HEK293 (cell line): ENCODE data around the gene TAS2R50.

Source experiments
- KLF17 ChIP-seq: fragments of 450-650 bp; formaldehyde crosslinking; IDR thresholded peaks from 2 replicates; pipeline ENCODE4 v1.5.1; 2016; ENCODE audit warnings: missing biosample characterization, missing genetic modification characterization
- TF ChIP-seq, protein P1 (sequence below): sonication (generic); formaldehyde crosslinking; IDR thresholded peaks from 2 replicates; pipeline ENCODE4 v1.8.1; 2022; ENCODE audit warnings: mild to moderate bottlenecking, moderate library complexity, missing genetic modification reagents

- TF ChIP-seq KLF17, result no peak
- TF ChIP-seq, protein P1, sequence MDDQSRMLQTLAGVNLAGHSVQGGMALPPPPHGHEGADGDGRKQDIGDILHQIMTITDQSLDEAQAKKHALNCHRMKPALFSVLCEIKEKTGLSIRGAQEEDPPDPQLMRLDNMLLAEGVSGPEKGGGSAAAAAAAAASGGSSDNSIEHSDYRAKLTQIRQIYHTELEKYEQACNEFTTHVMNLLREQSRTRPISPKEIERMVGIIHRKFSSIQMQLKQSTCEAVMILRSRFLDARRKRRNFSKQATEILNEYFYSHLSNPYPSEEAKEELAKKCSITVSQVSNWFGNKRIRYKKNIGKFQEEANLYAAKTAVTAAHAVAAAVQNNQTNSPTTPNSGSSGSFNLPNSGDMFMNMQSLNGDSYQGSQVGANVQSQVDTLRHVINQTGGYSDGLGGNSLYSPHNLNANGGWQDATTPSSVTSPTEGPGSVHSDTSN (CRISPR knock-in tag), result no peak
Observed at GRCh38 chr12:10986812-10987211, at the start of gene TAS2R50.
